Measurements from ENCODE around the gene ARHGEF2. TPM values are rescaled to one million over a fixed set of nuclear protein-coding genes. Genes with fewer than 3 reads are reported as not detected.

The ARHGEF2 gene
- total RNA-seq, 2 experiments from 2014 or later, result 78.8 to 133 TPM

DNA sequence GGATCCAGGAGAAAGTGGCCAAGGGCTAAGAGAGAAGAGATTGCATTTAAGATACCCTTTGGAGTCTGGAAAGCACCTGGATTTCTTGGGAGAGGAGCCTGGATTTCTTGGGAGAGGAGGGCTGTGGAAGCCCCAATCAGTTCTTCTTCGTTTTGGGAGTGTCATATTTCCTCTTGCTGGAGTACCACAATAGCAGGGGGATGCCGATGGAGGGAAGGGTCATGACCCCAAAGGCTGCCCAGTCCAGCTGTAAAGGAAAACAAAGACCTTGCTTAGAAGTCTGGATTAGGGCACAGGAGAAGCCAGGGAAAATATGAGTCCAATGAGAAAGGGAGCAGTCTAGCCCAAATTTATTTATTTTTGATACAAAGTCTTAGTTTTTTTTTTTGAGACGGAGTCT is 31.1 kb upstream of the ARHGEF2 start:
- no TSS peak for BruUV-seq (replicated peaks)
- Histone ChIP-seq H3K36me3 (ENCODE audit: insufficient read depth, low read length) (peaks cover 65% of the 10 kb centered on the region), H3K4me3 (ENCODE audit: low read depth, low read length, poor library complexity, severe bottlenecking) (no peak overlapping the region), H3K9me2 (ENCODE audit: insufficient read depth, low read length) (no peaks in the 10 kb centered on the region), H2AFZ (ENCODE audit: low read length) (no peak overlapping the region), H3K4me1 (ENCODE audit: insufficient read depth, low read length, poor library complexity, severe bottlenecking) (peaks cover 22% of the 10 kb centered on the region), H4K20me1 (ENCODE audit: insufficient read depth, low read length) (no peaks in the 10 kb centered on the region), H3K4me2 (ENCODE audit: low read length) (no peak overlapping the region), H3K9me3 (ENCODE audit: low read length) (no peaks in the 10 kb centered on the region), H3K27ac (ENCODE audit: low read depth, low read length, poor library complexity, severe bottlenecking) (no peak overlapping the region), H3K79me2 (ENCODE audit: insufficient read depth, low read depth, low read length) (no peaks in the 10 kb centered on the region)
- no peak for TF ChIP-seq EZH2phosphoT487 (IDR thresholded peaks at IDR 0.05; ENCODE audit: borderline replicate concordance, low read depth, low read length)
- TF ChIP-seq, protein P1, sequence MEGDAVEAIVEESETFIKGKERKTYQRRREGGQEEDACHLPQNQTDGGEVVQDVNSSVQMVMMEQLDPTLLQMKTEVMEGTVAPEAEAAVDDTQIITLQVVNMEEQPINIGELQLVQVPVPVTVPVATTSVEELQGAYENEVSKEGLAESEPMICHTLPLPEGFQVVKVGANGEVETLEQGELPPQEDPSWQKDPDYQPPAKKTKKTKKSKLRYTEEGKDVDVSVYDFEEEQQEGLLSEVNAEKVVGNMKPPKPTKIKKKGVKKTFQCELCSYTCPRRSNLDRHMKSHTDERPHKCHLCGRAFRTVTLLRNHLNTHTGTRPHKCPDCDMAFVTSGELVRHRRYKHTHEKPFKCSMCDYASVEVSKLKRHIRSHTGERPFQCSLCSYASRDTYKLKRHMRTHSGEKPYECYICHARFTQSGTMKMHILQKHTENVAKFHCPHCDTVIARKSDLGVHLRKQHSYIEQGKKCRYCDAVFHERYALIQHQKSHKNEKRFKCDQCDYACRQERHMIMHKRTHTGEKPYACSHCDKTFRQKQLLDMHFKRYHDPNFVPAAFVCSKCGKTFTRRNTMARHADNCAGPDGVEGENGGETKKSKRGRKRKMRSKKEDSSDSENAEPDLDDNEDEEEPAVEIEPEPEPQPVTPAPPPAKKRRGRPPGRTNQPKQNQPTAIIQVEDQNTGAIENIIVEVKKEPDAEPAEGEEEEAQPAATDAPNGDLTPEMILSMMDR (conservative IDR thresholded peaks at IDR 0.05; ENCODE audit: low read length), result no peak
- POLR2A ChIA-PET, result interaction anchor here (0.6 kb wide), 1 partner anchor 565 kb away, joined by 4 read pairs; no protein-coding TSS in a partner anchor
- CTCF ChIA-PET (ENCODE audit: unreplicated experiment), result no interaction called here
- intact Hi-C loops (cut with micrococcal nuclease; ENCODE audit: unreplicated experiment), result no loop called here
- no peak for DNase-seq (ENCODE audit: low spot score)

DNA sequence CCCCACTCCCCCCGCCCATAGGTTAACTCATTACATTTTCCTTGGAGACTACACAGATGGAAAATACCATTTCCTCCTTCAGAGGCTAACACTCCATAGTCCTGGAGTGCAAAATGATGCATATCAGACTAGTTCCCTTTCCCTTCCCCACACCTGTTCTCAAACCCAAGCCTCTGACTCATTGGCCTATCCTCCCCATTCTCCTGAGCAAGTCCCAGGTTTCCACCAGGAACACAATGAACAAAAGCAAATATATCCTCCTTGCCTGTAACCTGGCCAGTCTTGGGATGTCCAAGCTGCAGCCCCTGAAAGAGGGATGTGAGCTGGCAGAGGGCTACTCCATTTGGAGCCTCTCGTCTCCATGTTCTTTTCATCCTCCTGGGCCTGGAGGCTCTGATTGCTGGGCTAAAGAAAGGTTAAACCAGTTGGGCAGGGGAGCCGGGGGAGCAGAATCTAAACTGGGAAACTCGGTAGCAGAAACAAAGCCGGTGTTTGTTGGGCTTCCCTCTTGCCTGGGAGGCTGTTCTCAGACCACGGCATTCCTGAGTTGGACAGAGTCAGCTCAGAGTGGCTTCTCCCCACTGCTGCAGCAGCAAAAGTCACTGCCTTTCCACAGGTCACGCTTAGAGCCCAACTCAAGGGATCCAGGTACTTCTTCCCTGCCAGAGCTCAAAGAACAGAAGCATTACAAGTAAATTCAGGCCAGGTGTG is 28.5 kb upstream of the ARHGEF2 start:
- Histone ChIP-seq H2AFZ (ENCODE audit: low read length) (no peak overlapping the region), H3K4me1 (ENCODE audit: insufficient read depth, low read length, poor library complexity, severe bottlenecking) (no peaks in the 10 kb centered on the region), H3K36me3 (ENCODE audit: insufficient read depth, low read length) (peaks cover 39% of the 10 kb centered on the region), H3K9me2 (ENCODE audit: insufficient read depth, low read length) (no peaks in the 10 kb centered on the region), H3K79me2 (ENCODE audit: insufficient read depth, low read depth, low read length) (no peaks in the 10 kb centered on the region), H3K9me3 (ENCODE audit: low read length) (no peaks in the 10 kb centered on the region), H4K20me1 (ENCODE audit: insufficient read depth, low read length) (no peaks in the 10 kb centered on the region), H3K4me3 (ENCODE audit: low read depth, low read length, poor library complexity, severe bottlenecking) (no peak overlapping the region), H3K4me2 (ENCODE audit: low read length) (no peak overlapping the region), H3K27ac (ENCODE audit: low read depth, low read length, poor library complexity, severe bottlenecking) (no peak overlapping the region)
- DNase-seq (ENCODE audit: low spot score), result no peak
- intact Hi-C loops (cut with micrococcal nuclease; ENCODE audit: unreplicated experiment), result no loop called here
- BruUV-seq (replicated peaks), result no TSS peak
- CTCF ChIA-PET (ENCODE audit: unreplicated experiment), result no interaction called here
- POLR2A ChIA-PET, result no interaction called here
- TF ChIP-seq, protein P1 (conservative IDR thresholded peaks at IDR 0.05; ENCODE audit: low read length), result no peak
- TF ChIP-seq EZH2phosphoT487 (IDR thresholded peaks at IDR 0.05; ENCODE audit: borderline replicate concordance, low read depth, low read length), result no peak

DNA sequence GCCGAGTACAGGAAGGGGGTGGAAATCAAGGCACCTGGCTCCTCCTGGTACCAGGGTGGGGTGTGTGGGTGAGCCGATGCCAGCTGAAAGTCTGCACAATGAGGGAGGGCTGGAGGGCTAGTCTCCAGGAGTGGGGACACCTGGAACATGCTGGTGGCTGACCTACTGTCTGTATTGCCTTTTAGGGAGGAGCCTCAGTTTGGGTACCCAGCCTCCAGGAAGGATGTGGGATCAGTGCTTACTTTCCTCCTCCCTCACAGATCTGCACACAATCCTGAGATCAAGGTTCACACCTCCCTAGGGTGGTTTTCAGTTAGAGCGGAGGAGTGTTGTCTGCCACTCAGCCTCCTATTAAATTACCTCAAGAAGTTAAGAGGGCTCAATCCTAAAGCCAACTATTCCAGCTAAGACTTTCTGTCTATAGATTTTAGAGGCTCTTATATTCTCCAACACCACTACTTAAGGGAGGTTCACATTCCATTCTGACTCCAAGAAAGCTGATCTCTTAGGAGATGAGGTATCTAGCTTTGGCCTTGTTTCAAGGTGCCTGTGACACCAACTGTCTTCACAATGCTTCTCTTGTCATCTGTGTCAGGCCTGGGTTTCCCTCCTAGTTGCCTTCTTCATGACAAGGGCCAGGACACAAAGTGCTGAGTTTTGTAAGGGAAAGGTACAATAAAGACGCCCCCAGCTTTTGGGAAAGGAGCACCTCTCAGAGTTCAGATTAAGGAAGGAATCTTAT is 26.7 kb upstream of the ARHGEF2 start:
- BruUV-seq (replicated peaks), result no TSS peak
- peaks cover 21% of the 10 kb centered on the region for H3K36me3 ChIP-seq (ENCODE audit: insufficient read depth, low read length)
- no peaks in the 10 kb centered on the region for H3K9me2 ChIP-seq (ENCODE audit: insufficient read depth, low read length)
- intact Hi-C loops (cut with micrococcal nuclease; ENCODE audit: unreplicated experiment), result no loop called here
- no peak for DNase-seq (ENCODE audit: low spot score)
- H3K79me2 ChIP-seq (ENCODE audit: insufficient read depth, low read depth, low read length), result no peaks in the 10 kb centered on the region
- no peak overlapping the region for H2AFZ ChIP-seq (ENCODE audit: low read length)
- no peak overlapping the region for H3K4me3 ChIP-seq (ENCODE audit: low read depth, low read length, poor library complexity, severe bottlenecking)
- H3K4me1 ChIP-seq (ENCODE audit: insufficient read depth, low read length, poor library complexity, severe bottlenecking), result no peaks in the 10 kb centered on the region
- ChIA-PET CTCF (ENCODE audit: unreplicated experiment) (no interaction called here), POLR2A (interaction anchor here (0.6 kb wide), 1 partner anchor 118 kb away, joined by 3 read pairs; no protein-coding TSS in a partner anchor)
- H3K27ac ChIP-seq (ENCODE audit: low read depth, low read length, poor library complexity, severe bottlenecking), result no peak overlapping the region
- no peaks in the 10 kb centered on the region for H3K9me3 ChIP-seq (ENCODE audit: low read length)
- no peak for TF ChIP-seq EZH2phosphoT487 (IDR thresholded peaks at IDR 0.05; ENCODE audit: borderline replicate concordance, low read depth, low read length)
- TF ChIP-seq, protein P1 (conservative IDR thresholded peaks at IDR 0.05; ENCODE audit: low read length), result no peak
- no peaks in the 10 kb centered on the region for H4K20me1 ChIP-seq (ENCODE audit: insufficient read depth, low read length)
- no peak overlapping the region for H3K4me2 ChIP-seq (ENCODE audit: low read length)
